ENCODE measurements around the gene PACSIN3.
"Not testable (repeated sequence)": the region's sequence is repeated elsewhere in the genome, so short reads cannot be mapped to it uniquely, and the experiment has no call there.

PACSIN3 gene

GRCh38 chr11:47186076-47186699, at the start of gene PACSIN3:
Gene PACSIN3, minus strand, starts transcription at chr11:47186434. Its CDS starts 3,707 bp downstream, at chr11:47182727.
- DNase-seq, result peak; percentile 70

GRCh38 chr11:47235163-47235562, 48.9 kb upstream of the PACSIN3 start:
- no peak for DNase-seq

DNA sequence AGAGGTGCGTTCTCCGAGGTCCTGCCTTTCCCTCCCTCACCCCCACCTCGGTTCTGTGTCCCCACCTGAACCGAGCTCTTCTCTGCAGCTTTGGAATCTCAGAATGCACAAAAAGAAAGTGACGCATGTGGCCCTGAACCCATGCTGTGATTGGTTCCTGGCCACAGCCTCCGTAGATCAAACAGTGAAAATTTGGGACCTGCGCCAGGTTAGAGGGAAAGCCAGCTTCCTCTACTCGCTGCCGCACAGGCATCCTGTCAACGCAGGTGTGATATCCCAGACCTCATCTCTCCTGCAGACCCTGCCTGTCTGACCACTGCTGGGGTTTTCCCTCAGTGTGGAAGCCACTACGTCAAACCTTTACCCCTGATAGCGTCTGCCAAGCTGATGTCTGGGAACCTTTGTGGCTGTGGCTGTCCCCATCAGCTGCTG, 48.5 kb upstream of the PACSIN3 start:
- peak; percentile 71 for DNase-seq

- DNase-seq, result peak; percentile 34
Measured at GRCh38 chr11:47233989-47234668, 47.9 kb upstream of the PACSIN3 start.

GRCh38 chr11:47233051-47233450, 46.8 kb upstream of the PACSIN3 start:
- no peak for DNase-seq

DNA sequence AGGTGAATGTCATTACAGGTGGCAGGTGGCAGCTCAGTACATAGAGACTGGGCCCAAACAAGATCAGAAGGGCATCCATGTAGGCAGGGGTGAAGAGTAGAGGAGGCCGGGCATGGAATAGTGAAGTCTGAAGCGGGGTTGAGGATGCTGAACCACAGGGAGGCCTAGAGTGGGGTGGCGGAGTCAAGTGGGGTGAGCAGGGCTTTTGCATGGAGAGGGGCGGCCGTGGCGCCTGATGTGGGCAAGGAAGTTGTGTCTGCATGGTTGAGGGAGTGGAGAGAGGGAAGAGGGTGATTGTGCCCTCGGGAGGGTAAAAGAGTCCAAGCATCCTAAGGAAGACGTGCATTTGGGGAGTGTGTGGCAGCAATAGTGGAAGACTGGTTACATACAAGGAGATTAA, 42.9 kb upstream of the PACSIN3 start:
- DNase-seq, result no peak

DNA sequence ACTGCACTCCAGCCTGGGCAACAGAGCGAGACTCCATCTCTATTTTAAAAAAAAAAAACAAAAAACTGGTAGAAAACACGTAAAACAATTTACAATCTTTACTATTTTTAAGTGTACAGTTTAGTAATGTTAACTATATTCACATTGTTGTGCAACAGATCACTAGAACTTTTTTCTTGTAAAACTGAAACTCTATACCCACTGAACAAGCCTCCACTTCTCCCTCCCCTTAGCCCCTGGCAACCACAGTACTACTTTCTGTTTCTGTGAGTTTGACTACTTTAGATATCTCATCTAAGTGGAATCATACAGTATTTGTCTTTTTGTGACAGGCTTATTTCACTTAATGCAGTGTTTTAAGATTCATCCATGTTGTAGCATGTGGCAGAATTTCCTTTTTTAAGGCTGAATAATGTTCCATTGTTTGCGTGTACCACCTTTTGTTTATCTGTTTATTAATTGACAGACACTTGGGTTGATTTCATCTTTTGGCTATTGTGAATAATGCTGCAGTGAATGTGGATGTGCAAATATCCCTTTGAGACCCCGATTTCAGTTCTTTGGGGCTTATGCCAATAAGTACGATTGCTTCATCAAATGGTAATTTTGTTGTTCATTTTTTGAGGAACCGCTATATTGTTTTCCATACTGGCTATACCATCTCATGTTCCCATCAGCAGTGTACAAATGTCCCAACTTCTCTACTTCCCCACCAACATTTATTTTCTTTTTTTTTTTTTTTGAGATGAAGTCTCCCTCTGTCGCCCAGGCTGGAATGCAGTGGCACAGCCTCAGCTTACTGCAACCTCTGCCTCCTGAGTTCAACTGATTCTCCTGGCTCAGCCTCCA, 39.5 kb upstream of the PACSIN3 start:
- no peak for DNase-seq

DNA sequence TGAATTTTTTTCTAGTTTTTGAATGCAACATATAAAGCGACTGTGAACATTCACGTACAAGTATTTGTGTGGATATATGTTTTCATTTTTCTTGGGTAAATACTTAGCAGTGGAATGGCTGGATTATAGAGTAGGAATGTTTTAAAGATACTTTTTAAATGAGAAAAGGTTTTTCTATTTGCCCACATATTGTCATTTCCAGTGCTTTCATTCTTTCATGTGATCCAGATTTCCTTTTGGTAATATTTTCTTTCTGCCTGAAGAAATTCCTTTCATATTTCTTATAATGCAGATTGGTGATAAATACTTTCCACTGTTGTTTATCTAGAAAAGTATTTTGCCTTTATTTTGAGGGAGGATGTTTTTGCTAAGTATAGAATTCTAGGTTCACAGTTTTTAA, 36.5 kb upstream of the PACSIN3 start:
- no peak for DNase-seq

- no peak for DNase-seq
Measured at GRCh38 chr11:47220401-47220821, 34.2 kb upstream of the PACSIN3 start.

- DNase-seq, result peak; percentile 72
Measured at GRCh38 chr11:47216121-47216798, 30.0 kb upstream of the PACSIN3 start.

DNA sequence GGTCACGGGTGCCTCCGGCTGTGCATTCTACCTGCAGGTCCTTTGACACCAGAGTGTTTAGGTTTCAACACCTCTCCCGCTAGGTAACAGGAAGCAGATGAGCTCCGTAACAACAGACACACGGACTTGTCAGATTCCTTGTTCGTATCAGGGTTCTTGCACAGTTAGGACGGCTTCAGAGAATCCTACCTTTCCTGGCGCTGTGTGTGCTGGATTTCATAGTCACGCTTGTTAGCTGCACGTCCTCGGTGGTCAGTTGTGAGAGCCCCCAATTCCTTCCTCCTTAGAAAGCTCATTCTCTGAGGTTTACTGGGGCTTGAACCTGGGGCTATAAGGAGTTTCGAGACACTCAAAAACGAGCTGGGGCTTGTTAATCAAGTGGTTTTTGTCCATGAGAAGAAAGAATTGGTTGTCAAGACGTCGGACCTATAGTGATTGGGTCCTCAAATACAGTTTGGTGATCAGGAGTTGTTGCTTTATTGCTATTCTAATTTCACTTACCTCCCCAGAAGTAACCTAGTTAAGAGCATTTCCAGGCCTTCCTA, 29.2 kb upstream of the PACSIN3 start:
- no peak for DNase-seq

- peak; percentile 89 for DNase-seq
Measured at GRCh38 chr11:47213950-47214565, 27.8 kb upstream of the PACSIN3 start.

GRCh38 chr11:47212938-47213337, 26.7 kb upstream of the PACSIN3 start:
- no peak for DNase-seq

DNA sequence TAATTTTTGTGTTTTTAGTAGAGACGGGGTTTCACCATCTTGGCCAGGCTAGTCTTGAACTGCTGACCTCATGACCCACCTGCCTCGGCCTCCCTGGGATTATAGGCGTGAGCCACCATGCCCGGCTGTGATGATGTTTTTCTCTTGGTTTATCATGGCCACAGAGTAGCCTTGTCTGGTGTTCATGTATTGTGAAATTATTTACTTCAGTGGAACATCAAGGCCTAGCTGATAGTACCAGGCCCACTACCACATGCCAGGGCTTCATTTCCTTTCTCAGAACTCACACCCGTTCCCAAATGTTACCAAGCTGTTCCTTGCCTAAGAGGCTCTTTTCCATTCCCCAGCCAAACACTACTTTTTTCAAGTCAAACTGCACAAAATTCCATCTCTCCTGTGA, 22.4 kb upstream of the PACSIN3 start:
- no peak for DNase-seq

GRCh38 chr11:47208008-47208552, 21.8 kb upstream of the PACSIN3 start:
- DNase-seq, result not testable (repeated sequence)

GRCh38 chr11:47207459-47207858, 21.2 kb upstream of the PACSIN3 start:
- no peak for DNase-seq

DNA sequence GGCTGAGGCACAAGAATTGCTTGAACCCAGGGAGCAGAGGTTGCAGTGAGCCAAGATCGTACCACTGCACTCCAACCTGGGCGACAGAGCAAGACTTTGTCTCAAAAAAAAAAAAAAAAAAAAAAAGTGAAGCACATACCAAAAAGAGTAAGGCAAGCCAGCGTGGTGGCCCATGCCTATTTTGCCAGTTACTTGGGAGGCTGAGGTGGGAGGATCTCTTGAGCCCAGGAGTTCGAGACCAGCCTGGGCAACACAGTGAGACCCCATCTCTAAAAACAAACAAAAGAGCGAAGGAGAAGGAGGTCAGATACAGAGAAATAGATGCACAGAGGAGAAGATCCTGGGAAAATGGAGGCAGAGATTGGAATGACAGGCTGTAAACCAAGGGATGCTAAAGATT, 20.3 kb upstream of the PACSIN3 start:
- not testable (repeated sequence) for DNase-seq

DNA sequence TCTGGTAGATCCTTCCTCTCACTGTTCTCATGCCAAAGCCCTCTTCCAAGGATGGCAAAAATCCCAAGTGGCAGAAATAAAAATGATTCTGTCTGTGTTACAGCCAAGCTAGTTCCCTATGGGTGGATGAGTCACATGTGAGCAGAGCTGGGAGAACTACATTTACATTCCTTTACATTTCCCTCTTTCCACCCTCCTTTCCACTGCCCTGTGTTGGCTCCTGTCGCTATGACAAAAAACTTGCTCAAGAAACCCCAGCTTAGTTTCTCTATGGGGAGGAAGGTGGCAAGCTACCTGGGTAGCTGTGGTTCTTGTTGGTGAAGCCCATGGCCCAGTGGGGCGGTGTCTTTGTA, 18.4 kb upstream of the PACSIN3 start:
- no peak for DNase-seq

GRCh38 chr11:47202576-47202975, 16.3 kb upstream of the PACSIN3 start:
- DNase-seq, result no peak

DNA sequence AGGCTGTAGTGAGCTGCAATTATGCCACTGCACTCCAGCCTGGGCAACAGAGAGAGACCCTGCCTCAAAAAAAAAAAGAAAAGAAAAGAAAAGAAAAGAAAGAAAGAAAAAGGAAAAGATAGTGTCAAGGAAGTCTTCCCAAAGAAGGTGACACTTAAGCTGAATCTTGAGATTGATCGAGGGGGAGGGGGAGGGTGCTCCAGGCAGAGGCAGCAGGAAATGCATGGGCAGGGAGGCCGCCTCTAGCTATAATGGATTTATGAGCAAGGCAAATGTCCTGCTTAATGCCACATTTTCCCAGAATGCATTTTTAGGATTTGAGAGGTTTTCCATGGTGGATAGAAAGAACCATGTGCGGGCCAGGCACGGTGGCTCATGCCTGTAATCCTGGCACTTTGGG, 14.8 kb upstream of the PACSIN3 start:
- no peak for DNase-seq

DNA sequence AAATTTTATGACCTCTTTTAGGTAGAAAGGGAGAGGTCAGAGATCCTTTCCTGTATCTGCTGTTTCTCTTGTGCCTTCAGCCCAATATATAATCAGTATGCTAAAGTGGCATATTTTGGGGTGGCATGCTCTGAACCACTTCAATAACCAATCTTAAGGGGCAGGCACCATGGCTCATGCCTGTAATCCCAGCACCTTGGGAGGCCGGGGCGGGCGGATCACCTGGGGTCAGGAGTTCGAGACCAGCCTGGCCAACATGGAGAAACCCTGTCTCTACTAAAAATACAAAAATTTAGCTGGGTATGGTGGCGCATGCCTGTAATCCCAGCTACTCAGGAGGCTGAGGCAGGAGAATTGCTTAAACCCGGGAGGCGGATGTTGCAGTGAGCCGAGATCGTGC, 11.9 kb upstream of the PACSIN3 start:
- not testable (repeated sequence) for DNase-seq

DNA sequence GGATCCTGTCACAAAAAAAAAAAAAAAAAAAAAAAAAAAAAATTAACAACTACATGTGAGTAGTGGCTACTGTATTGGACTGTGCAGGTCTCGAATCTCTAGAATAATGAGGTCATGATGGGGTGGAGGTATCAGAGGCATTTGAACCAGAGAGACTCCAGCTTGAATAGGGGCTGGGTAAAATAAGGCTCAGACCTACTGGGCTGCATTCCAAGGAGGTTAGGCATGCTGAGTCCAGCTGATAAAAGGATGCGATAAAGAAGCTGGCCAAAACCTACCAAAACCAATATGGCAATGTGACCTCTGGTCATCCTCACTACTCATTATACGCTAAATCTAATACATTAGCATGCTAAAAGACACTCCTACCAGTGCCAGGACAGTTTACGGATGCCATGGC, 5.9 kb upstream of the PACSIN3 start:
- DNase-seq, result no peak

Data from CD4-positive, alpha-beta T cell treated with Interleukin-17A for 4 hours (primary cell).